HUES64 (cell line): Measurements from ENCODE around the gene CELSR1.
"Not testable (repeated sequence)": the region's sequence is repeated elsewhere in the genome, so short reads cannot be mapped to it uniquely, and the experiment has no call there.

ENCODE experiments used
- H3K27ac ChIP-seq: 2 replicates; pipeline ENCODE4 v1.7.0; 2013; ENCODE audit warnings: low read depth, low read length, inconsistent platforms
- H3K27me3 ChIP-seq: 2 replicates; pipeline ENCODE4 v1.6.1; 2013; ENCODE audit warnings: mild to moderate bottlenecking, low read length; ENCODE audit not compliant: insufficient read depth
- H3K36me3 ChIP-seq: 2 replicates; pipeline ENCODE4 v1.6.1; 2013; ENCODE audit warnings: mild to moderate bottlenecking, low read length; ENCODE audit not compliant: insufficient read depth
- H3K4me1 ChIP-seq: 2 replicates; pipeline ENCODE4 v1.6.1; 2013; ENCODE audit warnings: mild to moderate bottlenecking, low read length, moderate library complexity; ENCODE audit not compliant: insufficient read depth
- H3K4me3 ChIP-seq: 2 replicates; pipeline ENCODE4 v1.5.1; 2013; ENCODE audit warnings: mild to moderate bottlenecking, low read length, moderate library complexity
- H3K9ac ChIP-seq: 2 replicates; pipeline ENCODE4 v1.6.1; 2013; ENCODE audit warnings: mild to moderate bottlenecking, low read depth, low read length
- H3K9me3 ChIP-seq: 2 replicates; pipeline ENCODE4 v1.6.1; 2013; ENCODE audit warnings: low read depth, low read length; ENCODE audit not compliant: insufficient read depth
- WGBS: fragments of 150-250, 120-280 bp; methylation state at CpG from one replicate; pipeline ENCODE4 v1.1.7; 2013; ENCODE audit warnings: missing lambda C conversion rate; 5-methylcytosine and 5-hydroxymethylcytosine counted together

The CELSR1 gene

GRCh38 chr22:46405901-46406300, 131.5 kb downstream of the CELSR1 start:
- Histone ChIP-seq H3K9ac (no peak overlapping the region), H3K4me3 (no peak overlapping the region), H3K4me1 (no peaks in the 10 kb centered on the region), H3K27me3 (no peaks in the 10 kb centered on the region), H3K27ac (no peak overlapping the region), H3K36me3 (no peaks in the 10 kb centered on the region), H3K9me3 (no peaks in the 10 kb centered on the region)
- 95% methylated on average over 4 of the region's 4 CpGs for WGBS

- H3K36me3 ChIP-seq, H3K9me3 ChIP-seq, H3K9ac ChIP-seq, H3K4me1 ChIP-seq, H3K4me3 ChIP-seq, H3K27ac ChIP-seq, H3K27me3 ChIP-seq: not testable (repeated sequence)
- WGBS: 96% methylated on average over 6 of the region's 7 CpGs
Measured at GRCh38 chr22:46403880-46404279, 133.5 kb downstream of the CELSR1 start.

GRCh38 chr22:46402505-46402904, 134.9 kb downstream of the CELSR1 start:
- Histone ChIP-seq H3K9ac (no peak overlapping the region), H3K27me3 (no peaks in the 10 kb centered on the region), H3K36me3 (0 out of 2 replicates have a peak, but pooled peaks cover 8% of the 10 kb centered on the region), H3K4me3 (no peak overlapping the region), H3K4me1 (no peaks in the 10 kb centered on the region), H3K27ac (no peak overlapping the region), H3K9me3 (no peaks in the 10 kb centered on the region)
- WGBS: 100% methylated on average over 1 of the region's 2 CpGs

- Histone ChIP-seq H3K27me3 (no peaks in the 10 kb centered on the region), H3K9ac (no peak overlapping the region), H3K36me3 (0 out of 2 replicates have a peak, but pooled peaks cover 8% of the 10 kb centered on the region), H3K4me3 (no peak overlapping the region), H3K4me1 (no peaks in the 10 kb centered on the region), H3K27ac (no peak overlapping the region), H3K9me3 (no peaks in the 10 kb centered on the region)
- 88% methylated on average over 10 of the region's 10 CpGs for WGBS
Measured at GRCh38 chr22:46401370-46401769, 136.1 kb downstream of the CELSR1 start.

GRCh38 chr22:46399251-46400024, 138.0 kb downstream of the CELSR1 start:
- Histone ChIP-seq H3K9ac (no peak overlapping the region), H3K4me3 (no peak overlapping the region), H3K27ac (no peak overlapping the region), H3K36me3 (peaks cover 8% of the 10 kb centered on the region; the same call in 1 of the 2 replicates), H3K4me1 (no peaks in the 10 kb centered on the region), H3K27me3 (no peaks in the 10 kb centered on the region), H3K9me3 (no peaks in the 10 kb centered on the region)
- 94% methylated on average over 16 of the region's 16 CpGs for whole genome bisulfite sequencing

GRCh38 chr22:46397951-46398350, 139.5 kb downstream of the CELSR1 start:
- Histone ChIP-seq H3K9ac (no peak overlapping the region), H3K27ac (no peak overlapping the region), H3K9me3 (no peaks in the 10 kb centered on the region), H3K36me3 (peaks cover 8% of the 10 kb centered on the region; the same call in 1 of the 2 replicates), H3K27me3 (no peaks in the 10 kb centered on the region), H3K4me1 (no peaks in the 10 kb centered on the region), H3K4me3 (no peak overlapping the region)
- 94% methylated on average over 19 of the region's 19 CpGs for WGBS

- H3K27ac ChIP-seq: no peak overlapping the region
- H3K4me1 ChIP-seq: no peaks in the 10 kb centered on the region
- H3K9ac ChIP-seq: no peak overlapping the region
- WGBS: 89% methylated on average over 18 of the region's 18 CpGs
- H3K36me3 ChIP-seq: peaks cover 8% of the 10 kb centered on the region; the same call in 1 of the 2 replicates
- no peak overlapping the region for H3K4me3 ChIP-seq
- H3K9me3 ChIP-seq: no peaks in the 10 kb centered on the region
- no peaks in the 10 kb centered on the region for H3K27me3 ChIP-seq
Measured at GRCh38 chr22:46397514-46397913, 139.9 kb downstream of the CELSR1 start.

- WGBS: 89% methylated on average over 4 of the region's 5 CpGs
- H3K36me3 ChIP-seq: not testable (repeated sequence)
Measured at GRCh38 chr22:46397049-46397448, 140.4 kb downstream of the CELSR1 start.

GRCh38 chr22:46395145-46395544, 142.3 kb downstream of the CELSR1 start:
- H3K27ac ChIP-seq: no peak overlapping the region
- H3K9me3 ChIP-seq: no peaks in the 10 kb centered on the region
- H3K27me3 ChIP-seq: no peaks in the 10 kb centered on the region
- no peak overlapping the region for H3K9ac ChIP-seq
- no peaks in the 10 kb centered on the region for H3K4me1 ChIP-seq
- H3K36me3 ChIP-seq: peaks cover 8% of the 10 kb centered on the region; the same call in 1 of the 2 replicates
- WGBS: 95% methylated on average over 13 of the region's 13 CpGs
- H3K4me3 ChIP-seq: no peak overlapping the region

More at GRCh38 chr22:46397049-46397448, 140.4 kb downstream of the CELSR1 start:
- H3K9me3 ChIP-seq, H3K27ac ChIP-seq, H3K4me3 ChIP-seq, H3K27me3 ChIP-seq, H3K9ac ChIP-seq, H3K4me1 ChIP-seq: not testable (repeated sequence)

- no peak overlapping the region for H3K4me3 ChIP-seq
- no peaks in the 10 kb centered on the region for H3K9me3 ChIP-seq
- WGBS: 94% methylated on average over 14 of the region's 14 CpGs
- H3K9ac ChIP-seq: no peak overlapping the region
- H3K27me3 ChIP-seq: no peaks in the 10 kb centered on the region
- no peak overlapping the region for H3K27ac ChIP-seq
- H3K36me3 ChIP-seq: peaks cover 8% of the 10 kb centered on the region; the same call in 1 of the 2 replicates
- H3K4me1 ChIP-seq: no peaks in the 10 kb centered on the region
Measured at GRCh38 chr22:46394622-46395021, 142.8 kb downstream of the CELSR1 start.

GRCh38 chr22:46393873-46394272, 143.5 kb downstream of the CELSR1 start:
- Histone ChIP-seq H3K4me1 (no peaks in the 10 kb centered on the region), H3K27ac (no peak overlapping the region), H3K27me3 (no peaks in the 10 kb centered on the region), H3K36me3 (peaks cover 5% of the 10 kb centered on the region; the same call in 1 of the 2 replicates), H3K9ac (no peak overlapping the region), H3K4me3 (no peak overlapping the region), H3K9me3 (no peaks in the 10 kb centered on the region)
- WGBS: 90% methylated on average over 14 of the region's 14 CpGs
